ENCODE data around the gene ZNF778.

Gene ZNF778

DNA sequence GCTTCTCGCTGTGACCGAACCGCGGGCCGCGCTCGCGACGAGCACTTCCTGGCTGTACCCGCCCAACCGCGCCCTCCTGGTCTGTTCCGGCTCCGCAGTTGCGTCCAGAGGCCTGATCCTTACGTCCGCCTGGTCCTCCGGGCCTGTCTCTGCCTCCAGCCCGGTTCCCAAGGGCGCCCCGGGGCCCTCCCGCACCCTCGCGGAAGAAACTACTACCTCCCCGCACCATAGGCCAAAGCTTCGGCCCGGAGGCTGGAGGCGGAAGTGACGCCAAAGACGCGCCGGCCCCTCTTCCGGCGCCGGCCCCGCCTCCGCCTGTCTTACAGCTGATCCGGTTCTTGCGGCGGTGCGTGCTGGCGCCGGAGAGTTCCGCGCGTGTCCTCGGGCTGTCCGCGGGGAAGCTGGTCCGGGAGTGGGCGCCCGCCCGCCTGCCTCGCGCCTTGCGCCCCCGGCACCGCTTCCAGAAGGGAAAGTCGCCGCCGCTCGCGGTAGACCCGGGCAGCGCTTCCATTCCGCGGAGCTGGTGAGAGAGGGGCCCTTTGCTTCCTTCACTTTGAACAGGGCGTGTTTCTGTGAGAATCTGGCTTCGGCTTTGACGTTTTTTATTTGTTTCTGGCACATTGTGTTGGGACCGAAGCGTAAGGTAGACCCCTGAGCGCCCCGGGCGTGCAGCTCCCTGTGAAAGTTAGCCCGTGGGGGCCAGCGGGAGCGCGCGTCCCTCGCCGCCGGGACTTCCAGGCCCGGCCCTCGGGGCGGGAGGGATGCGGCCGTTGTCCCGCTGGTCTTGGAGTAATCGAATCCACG, at the start of gene ZNF778:
Gene ZNF778 (plus strand): TSS at position 316 of the 804 bp plus-strand sequence. CDS start 3,425 bp downstream, outside the sequence.
- Mint-ChIP-seq H3K4me1 (peaks cover 30% of the 10 kb centered on the region), H3K9me3 (no peaks in the 10 kb centered on the region), H3K27ac (peak within 1 kb of the TSS; percentile 92), H3K4me3 (peak within 1 kb of the TSS; percentile 97), H3K36me3 (peaks cover 14% of the 10 kb centered on the region), H3K27me3 (no peaks in the 10 kb centered on the region)
- ATAC-seq, result peak; percentile 96

DNA sequence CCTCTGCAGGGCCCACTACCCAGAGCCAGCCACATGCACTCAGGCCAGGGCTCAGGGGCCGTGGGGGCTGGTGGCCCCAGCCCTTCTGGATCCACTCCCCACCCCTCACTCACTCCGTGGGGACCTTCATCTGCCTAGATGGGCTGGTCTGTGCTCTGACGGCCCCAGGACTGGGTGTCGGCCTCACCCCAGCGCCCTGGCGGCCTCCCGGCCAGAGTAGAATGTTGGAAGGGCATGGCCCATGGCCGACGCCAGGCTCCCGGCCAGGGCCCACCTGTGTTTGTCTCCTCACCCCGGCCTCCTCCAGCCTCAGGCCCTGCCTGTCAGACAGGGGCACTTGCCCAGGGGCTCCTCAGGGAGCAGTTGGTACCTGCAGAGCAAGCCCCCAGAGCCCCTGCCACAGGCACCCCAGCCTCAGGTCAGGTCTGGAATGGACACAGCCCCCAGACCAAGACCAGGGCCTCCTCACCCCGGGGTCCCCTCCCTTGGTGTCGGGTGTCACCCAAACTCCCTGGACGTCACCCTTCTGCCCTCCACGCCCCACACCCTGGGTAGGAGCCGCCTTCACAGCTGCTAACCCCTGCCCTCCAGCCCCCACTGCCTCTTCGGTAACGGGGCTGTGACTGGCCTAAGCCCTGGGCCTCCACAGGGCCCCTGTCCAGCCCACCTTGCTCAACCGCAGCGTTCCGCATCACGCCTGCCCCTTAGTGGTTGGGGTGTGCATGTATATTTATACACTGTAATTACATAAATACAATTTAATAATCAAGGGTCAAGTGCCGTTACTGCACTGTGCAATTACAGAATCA, 48.9 kb upstream of the ZNF778 start:
- no peak overlapping the region for H3K4me3 Mint-ChIP-seq
- no peaks in the 10 kb centered on the region for H3K36me3 Mint-ChIP-seq
- H3K27ac Mint-ChIP-seq, result no peak overlapping the region
- ATAC-seq, result no peak
- H3K27me3 Mint-ChIP-seq, result peaks cover 49% of the 10 kb centered on the region
- no peaks in the 10 kb centered on the region for H3K9me3 Mint-ChIP-seq
- peaks cover 55% of the 10 kb centered on the region for H3K4me1 Mint-ChIP-seq

DNA sequence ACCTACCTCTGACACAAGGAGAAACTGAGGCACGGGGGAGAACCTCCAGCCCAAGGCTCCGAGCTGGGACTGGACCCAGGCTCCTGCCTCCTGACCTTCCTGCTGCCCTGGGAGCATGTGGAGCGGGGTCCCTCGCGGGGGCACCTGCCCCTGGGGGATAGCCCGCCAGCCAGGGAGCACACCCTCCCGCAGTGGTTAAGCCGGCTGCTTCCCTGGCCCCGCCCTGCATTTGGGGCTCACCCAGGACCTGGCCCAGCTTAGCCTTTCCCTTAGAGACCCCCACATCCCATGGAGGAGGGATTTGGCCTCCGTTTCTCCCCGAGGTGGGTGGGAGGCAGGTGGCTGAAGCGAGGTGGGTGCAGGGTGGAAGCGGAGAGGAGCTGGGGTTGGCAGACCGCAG, 47.7 kb upstream of the ZNF778 start:
- Mint-ChIP-seq H3K4me1 (peaks cover 44% of the 10 kb centered on the region), H3K27me3 (peaks cover 44% of the 10 kb centered on the region), H3K36me3 (no peaks in the 10 kb centered on the region), H3K4me3 (no peak overlapping the region), H3K27ac (no peak overlapping the region), H3K9me3 (no peaks in the 10 kb centered on the region)
- ATAC-seq, result no peak

DNA sequence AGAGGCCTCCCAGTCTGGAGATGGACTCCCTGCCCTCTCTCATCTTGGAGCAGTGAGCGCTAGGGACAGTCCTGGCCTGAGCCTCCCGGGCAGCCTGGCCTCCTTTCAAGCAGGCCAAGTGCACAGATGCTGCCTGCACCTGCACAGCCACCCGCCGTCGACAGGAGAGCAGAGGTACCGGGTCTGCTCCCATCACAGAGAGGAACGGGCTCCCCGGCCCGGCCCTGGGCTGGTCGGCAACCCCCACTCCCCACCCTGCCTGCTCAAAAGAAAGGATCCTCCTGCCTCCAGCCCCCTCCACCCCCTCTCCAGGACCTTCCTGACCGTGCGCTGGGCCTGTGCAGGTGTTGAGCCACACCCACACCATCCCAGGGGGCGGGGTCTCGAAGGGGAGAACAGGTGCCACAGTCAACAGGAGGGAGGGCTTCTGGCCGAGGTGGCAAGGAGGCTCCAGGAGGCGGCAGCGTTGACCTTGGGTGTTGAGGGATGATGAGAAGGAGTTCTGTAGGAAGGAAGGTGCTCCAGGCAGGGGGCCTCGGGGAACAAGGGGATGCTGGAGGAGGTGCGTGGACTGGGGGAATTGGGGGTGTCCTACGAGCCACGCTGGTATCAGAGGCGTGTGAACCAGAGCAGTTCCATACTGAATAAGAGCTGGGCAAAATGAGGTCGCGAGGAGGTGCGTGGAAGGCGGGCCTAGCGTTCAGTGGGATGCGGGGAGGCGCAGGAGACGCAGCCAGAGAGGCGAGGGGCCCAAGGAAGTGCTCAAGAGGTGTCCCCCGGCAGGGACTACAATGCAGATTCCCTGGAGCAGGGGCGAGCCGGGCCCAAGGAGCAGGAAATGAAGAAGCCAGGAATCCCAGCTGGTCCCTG, 46.9 kb upstream of the ZNF778 start:
- Mint-ChIP-seq H3K27me3 (peaks cover 39% of the 10 kb centered on the region), H3K9me3 (no peaks in the 10 kb centered on the region), H3K4me1 (peaks cover 38% of the 10 kb centered on the region), H3K27ac (no peak overlapping the region), H3K36me3 (no peaks in the 10 kb centered on the region), H3K4me3 (peak overlapping the region; percentile 68)
- no peak for ATAC-seq

DNA sequence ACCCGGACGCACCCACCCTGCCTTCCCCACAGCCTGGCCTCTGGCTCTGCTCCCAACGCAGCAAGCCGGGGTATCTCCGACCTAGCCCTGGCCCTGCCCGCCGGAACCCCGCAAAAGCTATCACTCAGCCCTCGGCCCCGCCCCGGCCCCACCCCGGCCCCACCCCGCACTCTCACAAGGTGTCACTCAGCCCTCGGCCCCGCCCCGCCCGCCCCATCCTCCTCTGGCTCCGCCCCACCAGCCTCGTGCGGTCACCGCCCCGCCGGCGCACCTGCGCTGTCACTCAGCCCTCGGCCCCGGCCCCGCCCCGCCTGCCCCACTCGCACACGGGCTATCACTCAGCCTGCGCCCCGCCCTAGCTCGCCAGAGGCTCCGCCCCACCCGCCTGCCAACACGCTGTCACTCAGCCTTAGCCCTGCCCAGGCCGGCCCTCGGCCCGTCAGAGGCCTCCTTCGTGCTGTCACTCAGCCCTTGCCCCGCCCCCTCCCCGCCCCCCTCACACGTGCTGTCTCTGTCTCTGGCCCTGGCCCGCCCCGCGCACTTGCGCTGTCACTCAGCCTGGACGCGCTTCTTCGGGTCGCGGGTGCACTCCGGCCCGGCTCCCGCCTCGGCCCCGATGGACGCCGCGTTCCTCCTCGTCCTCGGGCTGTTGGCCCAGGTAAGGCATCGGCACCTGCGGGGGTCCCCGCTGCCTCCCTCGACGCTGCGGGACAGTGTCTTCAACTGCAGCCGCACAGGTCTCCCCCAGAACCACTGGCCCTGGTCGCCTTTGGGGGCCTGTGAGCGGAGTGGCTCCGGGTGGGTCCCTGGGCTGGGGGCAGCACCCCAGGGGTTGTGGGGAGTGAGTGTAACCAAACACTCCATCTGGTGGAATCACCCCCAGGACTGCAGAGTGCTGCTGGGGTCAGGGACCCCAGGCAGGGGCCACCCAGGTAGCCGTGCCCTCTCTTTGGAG, 46.0 kb upstream of the ZNF778 start, which contains the start of gene CDH15:
Gene CDH15 (plus strand): TSS at position 533 of the 955 bp plus-strand sequence. CDS start 84 bp downstream, at position 617.
- Mint-ChIP-seq H3K4me1 (peaks cover 32% of the 10 kb centered on the region), H3K27ac (no peak within 1 kb of the TSS), H3K36me3 (no peaks in the 10 kb centered on the region), H3K27me3 (peaks cover 34% of the 10 kb centered on the region), H3K9me3 (no peaks in the 10 kb centered on the region), H3K4me3 (peak within 1 kb of the TSS; percentile 68)
- peak; percentile 92 for ATAC-seq

DNA sequence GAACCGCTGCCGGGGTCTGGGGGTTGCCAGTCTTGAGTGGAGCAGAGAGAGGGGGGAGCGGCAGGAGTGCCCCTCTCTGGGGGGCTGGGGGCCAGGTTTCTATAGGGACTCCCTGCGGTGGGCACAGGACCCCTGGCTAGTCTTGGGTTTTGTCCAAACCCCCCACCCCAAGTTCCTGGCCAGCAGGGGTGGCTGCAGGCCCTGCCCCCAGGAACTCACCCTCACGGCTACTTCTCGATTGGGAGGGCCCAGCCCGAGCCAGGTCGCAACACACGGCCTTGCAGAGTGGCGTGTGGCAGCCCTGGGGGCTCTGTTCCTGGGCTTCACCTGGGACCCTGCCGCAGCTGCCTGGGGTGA, 45.4 kb upstream of the ZNF778 start:
- no peak overlapping the region for H3K4me3 Mint-ChIP-seq
- H3K9me3 Mint-ChIP-seq, result no peaks in the 10 kb centered on the region
- no peak for ATAC-seq
- peaks cover 26% of the 10 kb centered on the region for H3K4me1 Mint-ChIP-seq
- no peaks in the 10 kb centered on the region for H3K36me3 Mint-ChIP-seq
- H3K27ac Mint-ChIP-seq, result no peak overlapping the region
- H3K27me3 Mint-ChIP-seq, result peaks cover 34% of the 10 kb centered on the region

DNA sequence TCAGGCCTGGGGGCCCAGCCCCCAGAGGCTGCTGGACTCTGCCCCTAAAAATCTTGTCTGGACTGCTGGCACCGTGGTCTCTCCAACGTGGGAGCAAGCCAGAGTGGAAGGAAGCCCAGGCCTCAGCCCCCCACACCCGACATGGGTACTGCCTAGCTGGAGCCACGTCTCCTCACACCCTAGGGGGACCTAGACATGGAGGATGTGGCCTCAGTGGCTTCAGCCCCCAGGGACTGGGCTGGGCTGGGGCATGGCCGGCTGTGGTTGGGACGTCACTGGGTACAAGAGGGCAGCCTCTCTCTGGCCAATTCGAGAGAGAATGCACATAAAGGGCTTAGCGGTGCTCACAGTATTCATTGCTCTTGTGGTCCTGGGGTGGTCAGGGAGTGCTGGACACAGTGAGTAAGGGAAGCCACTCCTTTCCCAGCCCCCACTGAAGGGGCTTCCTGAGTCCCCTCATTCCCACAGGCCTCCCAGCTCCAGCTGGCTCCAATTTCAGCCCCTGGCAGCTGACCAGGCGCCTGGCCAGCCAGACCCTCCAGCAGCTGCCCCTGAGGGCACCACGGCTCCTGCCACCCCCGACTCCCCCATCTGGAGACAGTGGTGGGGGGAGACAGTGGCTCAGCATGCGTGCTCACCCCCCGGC, 44.9 kb upstream of the ZNF778 start:
- peaks cover 21% of the 10 kb centered on the region for H3K4me1 Mint-ChIP-seq
- no peak overlapping the region for H3K27ac Mint-ChIP-seq
- H3K9me3 Mint-ChIP-seq, result no peaks in the 10 kb centered on the region
- no peak for ATAC-seq
- no peak overlapping the region for H3K4me3 Mint-ChIP-seq
- H3K27me3 Mint-ChIP-seq, result peaks cover 34% of the 10 kb centered on the region
- no peaks in the 10 kb centered on the region for H3K36me3 Mint-ChIP-seq

DNA sequence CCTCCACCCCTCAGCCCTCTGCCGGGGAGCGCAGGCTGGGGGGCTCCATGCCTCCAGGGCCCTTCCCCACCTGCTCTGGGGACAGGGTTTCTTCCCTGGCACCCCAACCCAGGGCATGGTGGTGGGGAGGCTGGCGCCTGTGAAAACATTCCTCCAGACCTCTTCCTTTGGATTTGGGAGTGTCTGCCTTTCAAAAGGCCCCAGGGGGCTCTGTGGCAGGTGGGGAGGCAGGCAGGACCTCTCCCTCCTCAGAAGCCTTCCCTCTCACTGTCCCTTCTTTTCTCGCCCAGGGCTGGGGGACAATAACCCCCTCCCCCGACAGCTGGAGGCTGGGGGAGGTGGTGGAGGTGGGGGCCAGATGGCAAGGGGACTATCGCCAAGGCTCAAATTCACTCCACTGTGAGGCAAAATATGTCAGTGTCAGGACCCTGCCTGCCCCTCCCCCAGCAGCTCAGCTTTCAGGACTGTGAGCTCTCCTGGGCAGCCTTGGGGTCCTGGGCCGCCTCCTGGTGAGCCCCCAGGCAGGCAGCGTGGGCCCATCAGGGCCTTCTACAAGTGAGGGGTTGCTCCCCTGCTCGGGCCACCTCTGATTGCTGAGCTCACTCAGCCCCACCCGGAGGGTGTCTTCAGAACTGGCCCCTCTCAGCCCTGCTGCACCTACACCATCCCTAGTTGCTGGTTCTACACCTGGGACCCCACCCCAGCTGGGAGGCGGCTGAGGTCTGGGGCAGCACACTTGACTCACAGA, 44.2 kb upstream of the ZNF778 start:
- Mint-ChIP-seq H3K36me3 (no peaks in the 10 kb centered on the region), H3K9me3 (no peaks in the 10 kb centered on the region), H3K4me3 (no peak overlapping the region), H3K27me3 (peaks cover 29% of the 10 kb centered on the region), H3K27ac (no peak overlapping the region), H3K4me1 (peaks cover 16% of the 10 kb centered on the region)
- no peak for ATAC-seq

DNA sequence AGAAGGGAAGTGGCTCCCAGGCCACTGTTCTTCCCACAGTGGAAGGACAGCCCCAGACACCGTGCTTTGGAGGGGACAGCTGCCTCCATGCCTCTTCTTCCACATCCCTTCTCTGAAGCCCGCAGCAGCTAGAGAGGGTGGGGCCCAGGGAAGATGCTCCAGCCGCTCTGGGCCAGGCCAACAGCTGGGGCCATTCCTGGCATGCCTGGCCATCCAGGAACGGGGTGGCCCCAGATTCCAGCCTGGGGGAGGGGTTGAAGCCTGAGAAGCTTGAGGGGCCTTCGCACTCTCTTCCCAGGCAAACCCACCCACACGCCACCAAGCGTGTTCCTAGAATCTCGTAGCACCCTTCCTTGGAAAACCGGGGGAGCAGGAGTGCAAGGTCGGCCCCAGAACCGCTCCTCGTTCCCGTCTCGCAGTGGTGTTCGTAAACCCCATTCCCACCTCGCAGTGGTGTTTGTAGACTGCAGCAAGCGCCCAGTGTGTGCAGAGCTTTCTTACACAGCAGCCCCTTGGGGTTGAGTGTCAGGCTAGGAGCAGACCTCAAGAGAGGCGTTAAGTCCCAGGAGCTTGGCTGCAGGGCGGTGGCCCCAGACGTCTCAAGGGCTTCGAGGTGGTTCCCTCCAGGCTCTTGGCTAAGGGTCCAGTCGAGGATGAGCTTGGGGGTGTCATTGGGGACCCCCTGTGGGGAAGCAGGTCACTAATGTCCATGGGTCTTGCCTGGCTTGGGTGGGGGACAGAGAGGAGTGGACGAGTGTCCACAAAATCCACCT, 43.3 kb upstream of the ZNF778 start:
- H3K27me3 Mint-ChIP-seq, result peaks cover 29% of the 10 kb centered on the region
- peaks cover 10% of the 10 kb centered on the region for H3K4me1 Mint-ChIP-seq
- H3K4me3 Mint-ChIP-seq, result no peak overlapping the region
- no peak for ATAC-seq
- H3K27ac Mint-ChIP-seq, result no peak overlapping the region
- no peaks in the 10 kb centered on the region for H3K9me3 Mint-ChIP-seq
- no peaks in the 10 kb centered on the region for H3K36me3 Mint-ChIP-seq

DNA sequence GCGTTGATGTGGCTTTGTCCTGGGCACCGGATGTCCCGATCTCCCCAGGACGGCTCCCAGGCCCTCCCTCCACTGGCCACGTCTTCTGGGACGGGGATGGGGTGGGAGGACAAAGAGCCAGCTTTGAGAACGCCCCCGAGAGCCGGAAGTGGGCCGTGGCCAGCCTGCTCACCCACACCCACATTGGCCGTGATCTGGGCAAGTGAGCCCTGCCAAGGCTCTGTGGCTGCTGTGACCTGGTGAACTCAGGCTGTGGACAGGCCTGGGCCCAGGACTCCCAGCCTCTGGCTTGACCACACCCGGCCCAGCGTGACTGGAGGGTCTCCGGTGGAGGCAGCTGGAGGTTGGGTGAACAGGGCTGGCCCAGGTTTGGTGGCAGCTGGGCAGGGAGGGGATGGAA, 42.6 kb upstream of the ZNF778 start:
- no peak overlapping the region for H3K4me3 Mint-ChIP-seq
- no peaks in the 10 kb centered on the region for H3K36me3 Mint-ChIP-seq
- H3K27me3 Mint-ChIP-seq, result peaks cover 32% of the 10 kb centered on the region
- H3K27ac Mint-ChIP-seq, result no peak overlapping the region
- H3K9me3 Mint-ChIP-seq, result no peaks in the 10 kb centered on the region
- H3K4me1 Mint-ChIP-seq, result peaks cover 10% of the 10 kb centered on the region
- no peak for ATAC-seq

DNA sequence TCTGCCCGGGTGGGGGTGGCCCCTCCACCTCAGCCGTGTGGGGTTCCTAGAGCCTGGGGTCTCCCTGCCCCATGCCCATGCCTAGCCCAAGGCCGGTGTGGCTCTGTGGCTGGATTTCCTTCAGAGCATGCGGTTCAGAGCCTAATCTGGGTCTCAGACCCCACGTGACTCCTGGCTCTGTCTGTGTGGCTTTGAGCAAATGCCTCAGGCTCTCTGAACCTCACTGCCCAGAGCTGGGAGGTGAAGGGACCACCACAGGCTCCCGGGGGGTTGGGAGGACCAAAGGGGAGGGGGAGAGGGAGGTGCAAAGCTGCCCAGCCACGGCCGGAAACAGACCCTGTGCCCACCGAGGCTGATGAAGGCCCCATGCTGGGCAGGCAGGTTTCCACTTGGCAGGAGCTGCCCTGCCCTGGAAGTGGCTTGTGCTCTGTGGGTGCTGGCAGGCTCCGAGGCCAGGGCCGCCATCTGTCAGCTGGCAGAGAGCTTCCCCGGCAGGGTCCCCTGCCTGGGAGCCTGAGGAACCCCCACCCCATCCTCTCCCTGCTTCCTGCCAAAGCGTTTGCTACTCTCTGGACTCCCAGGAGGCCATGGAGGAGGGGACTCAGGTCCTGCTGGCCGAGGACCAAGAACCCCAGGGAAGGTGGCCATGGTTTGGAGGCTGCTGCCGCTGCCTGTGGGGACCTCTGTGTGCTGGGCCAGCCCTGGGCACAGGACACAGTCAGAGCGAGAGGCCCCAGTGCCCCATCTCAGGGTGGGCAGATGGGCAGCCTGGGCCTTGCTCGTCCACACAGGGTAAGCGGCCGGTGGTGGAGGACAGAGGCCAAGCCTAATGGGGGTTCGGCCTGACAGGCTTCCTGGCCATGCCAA, 42.0 kb upstream of the ZNF778 start:
- ATAC-seq, result no peak
- Mint-ChIP-seq H3K27me3 (peaks cover 34% of the 10 kb centered on the region), H3K36me3 (no peaks in the 10 kb centered on the region), H3K4me3 (no peak overlapping the region), H3K9me3 (no peaks in the 10 kb centered on the region), H3K27ac (no peak overlapping the region), H3K4me1 (peaks cover 6% of the 10 kb centered on the region)

DNA sequence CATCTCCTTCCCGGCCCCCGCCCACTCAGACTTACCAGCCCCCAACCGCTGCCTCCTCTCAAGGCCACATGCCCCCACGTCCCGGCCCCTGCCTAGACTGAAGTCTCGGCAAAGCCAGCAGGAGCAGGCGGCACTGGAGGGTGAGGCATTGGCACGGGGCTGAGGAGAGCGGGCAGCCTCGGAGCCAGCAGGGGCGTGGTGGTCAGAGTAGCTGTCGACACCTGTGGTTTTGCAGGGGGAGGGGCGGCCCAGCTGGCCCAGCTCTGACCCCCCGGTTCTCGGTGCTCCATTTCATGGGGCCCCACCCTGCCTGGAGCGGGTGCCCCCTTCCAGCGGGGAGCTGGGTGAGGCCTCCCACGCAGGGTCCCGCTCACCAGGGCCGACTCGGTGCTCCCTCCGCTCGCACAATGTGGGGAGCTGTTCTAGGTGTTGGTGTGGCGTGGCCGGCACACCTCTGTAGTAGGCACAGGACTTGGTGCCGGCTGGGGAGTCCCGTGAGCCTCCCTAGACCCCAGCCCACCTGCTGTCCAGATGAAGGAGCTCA, 41.3 kb upstream of the ZNF778 start:
- no peak for ATAC-seq
- Mint-ChIP-seq H3K4me3 (no peak overlapping the region), H3K27ac (no peak overlapping the region), H3K36me3 (no peaks in the 10 kb centered on the region), H3K4me1 (no peaks in the 10 kb centered on the region), H3K27me3 (peaks cover 35% of the 10 kb centered on the region), H3K9me3 (no peaks in the 10 kb centered on the region)

Data from stimulated activated memory B cell treated with anti-CD40 and anti-IgM and Interleukin-4, amounts not matched to agents 10 μg/mL and 1 μg/mL and 100 μg/mL, for 72 hours (primary cell).